Ishikawa (cell line): Measurements from ENCODE around the gene EPS8L2.

ENCODE experiments used
- CEBPB ChIP-seq: IDR thresholded peaks from 2 replicates; pipeline ENCODE4 v1.6.1; 2012
- CREB1 ChIP-seq: IDR thresholded peaks from 2 replicates; pipeline ENCODE4 v1.6.1; 2012; ENCODE audit warnings: low read depth
- EGR1 ChIP-seq: IDR thresholded peaks from 2 replicates; pipeline ENCODE4 v1.6.1; 2012
- EP300 ChIP-seq: IDR thresholded peaks from 2 replicates; pipeline ENCODE4 v1.6.1; 2012; ENCODE audit warnings: borderline replicate concordance
- FOXM1 ChIP-seq: IDR thresholded peaks from 2 replicates; pipeline ENCODE4 v1.6.1; 2012; ENCODE audit warnings: low read depth, borderline replicate concordance
- MAX ChIP-seq: IDR thresholded peaks from 2 replicates; pipeline ENCODE4 v1.6.1; 2012
- NFIC ChIP-seq: IDR thresholded peaks from 2 replicates; pipeline ENCODE4 v1.6.1; 2012
- RAD21 ChIP-seq: IDR thresholded peaks from 2 replicates; pipeline ENCODE4 v1.6.1; 2012; ENCODE audit warnings: low read depth
- REST ChIP-seq: IDR thresholded peaks from 2 replicates; pipeline ENCODE4 v1.6.1; 2012; ENCODE audit warnings: low read depth, mild to moderate bottlenecking
- TAF1 ChIP-seq: IDR thresholded peaks from 2 replicates; pipeline ENCODE4 v1.6.1; 2012; ENCODE audit warnings: low read depth, mild to moderate bottlenecking
- TCF12 ChIP-seq: IDR thresholded peaks from 2 replicates; pipeline ENCODE4 v1.6.1; 2012; ENCODE audit warnings: low read depth
- TEAD4 ChIP-seq: IDR thresholded peaks from 2 replicates; pipeline ENCODE4 v1.6.1; 2012
- USF1 ChIP-seq: IDR thresholded peaks from 2 replicates; pipeline ENCODE4 v1.6.1; 2012
- YY1 ChIP-seq: IDR thresholded peaks from 2 replicates; pipeline ENCODE4 v1.6.1; 2012; ENCODE audit warnings: low read depth
- ZBTB7A ChIP-seq: IDR thresholded peaks from 2 replicates; pipeline ENCODE4 v1.6.1; 2012; ENCODE audit warnings: low read depth

Gene EPS8L2

GRCh38 chr11:747158-748006 is 41.4 kb downstream of the EPS8L2 start, which contains the start of gene TALDO1:
TSS of gene TALDO1 (plus strand) at chr11:747464. CDS start at chr11:747482, 18 bp downstream.
- TF ChIP-seq TAF1: peak; percentile 66
- TF ChIP-seq MAX: peak; percentile 86
- peak; percentile 54; the same call in 1 of the 2 replicates for TF ChIP-seq ZBTB7A
- no peak for TF ChIP-seq YY1

GRCh38 chr11:748007-748359 is 42.0 kb downstream of the EPS8L2 start:
- TF ChIP-seq USF1: 0 out of 2 replicates have a peak, but pooled peaks have one; percentile 18
- peak; percentile 36; the same call in 1 of the 2 replicates for TF ChIP-seq REST
- TF ChIP-seq MAX: peak; percentile 97
- no peak for TF ChIP-seq CEBPB
- no peak for TF ChIP-seq CREB1

- TF ChIP-seq TAF1 (no peak), CEBPB (no peak), CREB1 (no peak), ZBTB7A (no peak), USF1 (no peak), EP300 (no peak), TCF12 (no peak)
Measured at GRCh38 chr11:749731-750130, 43.7 kb downstream of the EPS8L2 start.

GRCh38 chr11:760236-760635 is 54.2 kb downstream of the EPS8L2 start:
- TF ChIP-seq CREB1 (no peak), EP300 (no peak), RAD21 (no peak), TAF1 (no peak), CEBPB (no peak), YY1 (no peak), USF1 (no peak), NFIC (no peak), EGR1 (no peak)

- TF ChIP-seq RAD21 (no peak), EGR1 (no peak), TAF1 (no peak)
Measured at GRCh38 chr11:761526-762108, 55.6 kb downstream of the EPS8L2 start.

- TF ChIP-seq NFIC: no peak
- TF ChIP-seq MAX: no peak; the same call in 1 of the 2 replicates
- no peak for TF ChIP-seq FOXM1
- TF ChIP-seq CEBPB: 0 out of 2 replicates have a peak, but pooled peaks have one; percentile 1
- TF ChIP-seq TAF1: no peak
- no peak for TF ChIP-seq EP300
- TF ChIP-seq ZBTB7A: no peak
- no peak for TF ChIP-seq CREB1
- TF ChIP-seq REST: no peak
- peak; percentile 51 for TF ChIP-seq TEAD4
- TF ChIP-seq RAD21: peak; percentile 37; the same call in 1 of the 2 replicates
- TF ChIP-seq YY1: 0 out of 2 replicates have a peak, but pooled peaks have one; percentile 11
- no peak for TF ChIP-seq TCF12
- no peak for TF ChIP-seq USF1
- TF ChIP-seq EGR1: no peak
Measured at GRCh38 chr11:762421-763072, 56.5 kb downstream of the EPS8L2 start.
